K562 (cell line): ENCODE results near the gene IGSF23. TPM values are rescaled to one million over a fixed set of nuclear protein-coding genes. Genes with fewer than 3 reads are reported as not detected.

Experiments
- ATAC-seq: fragments of 200-7000 bp; cut with Tn5 transposase; 3 replicates; pipeline ENCODE4 v1.9.1; 2020; ENCODE audit warnings: moderate library complexity
- BruUV-seq: library from RNA; stranded (reverse); fragments of 400-500 nt; replicated peaks from 2 replicates; lab custom pipeline; 2021; lab: Mats Ljungman, UMichigan
- CTCF ChIA-PET: fragments of 300-600 bp; formaldehyde crosslinking; extraction: SDS; loops from one replicate; lab custom pipeline; 2021; ENCODE audit warnings: low intra/inter-chr PET ratio; lab: Yijun Ruan, JAX
- POLR2A ChIA-PET: fragments of 300-600, 350-650 bp; sonication (Branson Sonifier 250); formaldehyde crosslinking; extraction: SDS; loops from one replicate; lab custom pipeline; 2021; ENCODE audit warnings: antibody characterized with exemption, inconsistent platforms; lab: Yijun Ruan, JAX
- DNase-seq, 4 experiments: peaks; one replicate each; pipeline versions ENCODE4 v3.0.0 to v3.0.0-alpha.2; 2011 to 2018; ENCODE audit warnings: low spot score in 3 of 4, mixed read lengths in 3 of 4; ENCODE audit errors: extremely low read depth in 1 of 4
- FAIRE-seq: peaks from 2 replicates; lab custom pipeline; 2011; peaks lifted over from hg19 to GRCh38; lab: Jason Lieb, UNC
- H2AFZ ChIP-seq: 2 replicates; pipeline ENCODE4 v1.6.0; 2011; ENCODE audit warnings: low read depth, low read length, control low read depth, inconsistent platforms
- H3K27ac ChIP-seq: fragments of 200-600 bp; 3 replicates; pipeline ENCODE4 v1.8.0; 2011; ENCODE audit warnings: low read depth, mild to moderate bottlenecking, control low read depth, inconsistent platforms, low read length, moderate library complexity, mixed read lengths; ENCODE audit errors: extremely low read depth
- H3K27me3 ChIP-seq, 2 experiments: fragments of 300-600 bp in 1 of 2; 2 replicates in 1 of 2; 3 replicates in 1 of 2; pipeline versions ENCODE4 v1.6.0 to v1.8.0; 2011; ENCODE audit warnings: inconsistent platforms in 2 of 2, low read length in 2 of 2, mild to moderate bottlenecking in 1 of 2, mixed read lengths in 1 of 2, moderate library complexity in 1 of 2; ENCODE audit not compliant: control insufficient read depth in 2 of 2, insufficient read depth in 2 of 2
- H3K36me3 ChIP-seq: fragments of 300-600 bp; 3 replicates; pipeline ENCODE4 v1.8.0; 2011; ENCODE audit warnings: mild to moderate bottlenecking, low read length, inconsistent platforms; ENCODE audit not compliant: control insufficient read depth, insufficient read depth
- H3K4me1 ChIP-seq, 2 experiments: fragments of 200-600 bp in 1 of 2; replicated peaks in 1 of 2; 2 replicates in 1 of 2; 3 replicates in 1 of 2; pipeline versions ENCODE4 v1.5.1 to v1.8.0; 2011; ENCODE audit warnings: inconsistent platforms in 2 of 2, low read length in 2 of 2, mild to moderate bottlenecking in 1 of 2, mixed read lengths in 1 of 2, moderate library complexity in 1 of 2; ENCODE audit not compliant: control insufficient read depth in 2 of 2, insufficient read depth in 2 of 2
- H3K4me2 ChIP-seq: 2 replicates; pipeline ENCODE4 v1.6.1; 2011; ENCODE audit warnings: low read length, control low read depth, inconsistent platforms, mixed read lengths; ENCODE audit not compliant: insufficient read depth
- H3K4me3 ChIP-seq: fragments of 200-600 bp; sonication (generic), shearing (Covaris generic); 2 replicates; pipeline ENCODE4 v1.5.1; 2016; ENCODE audit warnings: control low read depth, inconsistent platforms
- H3K79me2 ChIP-seq: fragments of 200-600 bp; 3 replicates; pipeline ENCODE4 v1.8.0; 2011; ENCODE audit warnings: low read length, inconsistent platforms; ENCODE audit not compliant: control insufficient read depth, insufficient read depth
- H3K9ac ChIP-seq, 2 experiments: 2 replicates each; pipeline versions ENCODE4 v1.6.0 to v1.6.1; 2011; ENCODE audit warnings: low read depth in 2 of 2, low read length in 2 of 2, control low read depth in 1 of 2, inconsistent platforms in 1 of 2, mild to moderate bottlenecking in 1 of 2, mixed read lengths in 1 of 2; ENCODE audit not compliant: insufficient read depth in 1 of 2
- H3K9me1 ChIP-seq: one replicate; pipeline ENCODE4 v1.6.0; 2011; ENCODE audit warnings: inconsistent platforms, mild to moderate bottlenecking, low read length, moderate library complexity; ENCODE audit not compliant: control insufficient read depth, insufficient read depth
- H3K9me3 ChIP-seq: replicated peaks from 2 replicates; pipeline ENCODE4 v1.5.1; 2011; ENCODE audit warnings: low read depth, low read length, inconsistent platforms; ENCODE audit not compliant: control insufficient read depth, insufficient read depth
- H4K20me1 ChIP-seq: replicated peaks from 2 replicates; pipeline ENCODE4 v1.6.1; 2011; ENCODE audit warnings: low read length, inconsistent platforms, mixed read lengths; ENCODE audit not compliant: control insufficient read depth, insufficient read depth
- BRD9 ChIP-seq: fragments of 450-650 bp; IDR thresholded peaks from 2 replicates; pipeline ENCODE4 v1.6.1; 2018; ENCODE audit warnings: low read depth; ENCODE audit not compliant: partially characterized antibody
- CBFB ChIP-seq: sonication (generic); formaldehyde crosslinking; IDR thresholded peaks from 2 replicates; pipeline ENCODE4 v1.4.0; 2020; ENCODE audit warnings: mild to moderate bottlenecking, missing genetic modification reagents
- ESRRB ChIP-seq: fragments of 250-450 bp; sonication (Bioruptor Pico); IDR thresholded peaks from 2 replicates; pipeline ENCODE4 v1.5.0; 2020; ENCODE audit warnings: mild to moderate bottlenecking, moderate library complexity, borderline replicate concordance
- HDAC1 ChIP-seq, 2 experiments: fragments of 450-650 bp; IDR thresholded peaks; 2 replicates each; pipeline ENCODE4 v1.6.1; 2016 to 2017; ENCODE audit warnings: inconsistent platforms in 1 of 2, mild to moderate bottlenecking in 1 of 2, moderate library complexity in 1 of 2
- KAT8 ChIP-seq: fragments of 450-650 bp; IDR thresholded peaks from 2 replicates; pipeline ENCODE4 v1.6.1; 2016; ENCODE audit warnings: low read depth, mild to moderate bottlenecking
- LEF1 ChIP-seq: fragments of 450-650 bp; IDR thresholded peaks from 2 replicates; pipeline ENCODE4 v1.6.1; 2016; ENCODE audit warnings: mild to moderate bottlenecking
- MEF2D ChIP-seq: conservative IDR thresholded peaks from 2 replicates; pipeline ENCODE4 v1.6.1; 2016; ENCODE audit warnings: low read depth, missing genetic modification characterization, missing compliant biosample characterization
- MTA2 ChIP-seq: fragments of 450-650 bp; IDR thresholded peaks from 2 replicates; pipeline ENCODE4 v1.6.1; 2016; ENCODE audit warnings: low read depth
- NCOA1 ChIP-seq: fragments of 450-650 bp; IDR thresholded peaks from 2 replicates; pipeline ENCODE4 v1.6.1; 2016; ENCODE audit warnings: low read depth
- POLR2B ChIP-seq: fragments of 450-650 bp; IDR thresholded peaks from 2 replicates; pipeline ENCODE4 v1.6.1; 2018; ENCODE audit warnings: low read depth; ENCODE audit not compliant: partially characterized antibody
- PYGO2 ChIP-seq: fragments of 450-650 bp; IDR thresholded peaks from 2 replicates; pipeline ENCODE4 v1.6.1; 2016; ENCODE audit warnings: mild to moderate bottlenecking, missing genetic modification characterization, moderate library complexity, missing compliant biosample characterization
- TAL1 ChIP-seq: fragments of 450-650 bp; IDR thresholded peaks from 2 replicates; pipeline ENCODE4 v1.6.1; 2016; ENCODE audit warnings: mild to moderate bottlenecking
- THAP12 ChIP-seq: fragments of 250-450 bp; sonication (Bioruptor Pico); IDR thresholded peaks from 2 replicates; pipeline ENCODE4 v1.9.0; 2021; ENCODE audit warnings: mild to moderate bottlenecking, inconsistent platforms
- U2AF1 ChIP-seq: fragments of 200-400 bp; formaldehyde crosslinking; optimal IDR thresholded peaks from 2 replicates; pipeline ENCODE3; 2017; ENCODE audit warnings: mild to moderate bottlenecking, low read depth, low read length, moderate library complexity
- ZBTB8A ChIP-seq: fragments of 450-650 bp; IDR thresholded peaks from 2 replicates; pipeline ENCODE4 v1.6.1; 2018; ENCODE audit warnings: mild to moderate bottlenecking, moderate library complexity; ENCODE audit not compliant: partially characterized antibody
- ZNF354B ChIP-seq: fragments of 250-450 bp; sonication (Bioruptor Pico); IDR thresholded peaks from 2 replicates; pipeline ENCODE4 v1.4.0; 2020
- ZNF717 ChIP-seq: fragments of 250-450 bp; sonication (Bioruptor Pico); IDR thresholded peaks from 2 replicates; pipeline ENCODE4 v1.5.0; 2021
- WGBS: fragments of 100-300 bp; shearing (Covaris generic); methylation state at CpG from one replicate; pipeline ENCODE4 v1.1.6; 2016; ENCODE audit warnings: low coverage, mixed read lengths; ENCODE audit not compliant: insufficient coverage; ENCODE audit errors: missing lambda C conversion rate; 5-methylcytosine and 5-hydroxymethylcytosine counted together
- in situ Hi-C: fragments of 300-500 bp; cut with MboI; formaldehyde crosslinking; loops from 4 replicates; pipeline ENCODE4 v1.15.0; 2018; ENCODE audit warnings: inconsistent platforms, mixed read lengths
- intact Hi-C: fragments of 100-400 bp; cut with micrococcal nuclease; formaldehyde crosslinking; loops from 2 replicates; pipeline ENCODE4 v1.14.2; 2022
- polyA plus RNA-seq, 8 experiments: library from polyadenylated mRNA; depleted of rRNA in 4 of 8; stranded (reverse) in 5 of 8; unstranded in 3 of 8; fragments of >200 nt; fragmentation: Nextera tagmentation in 2 of 8; fragmentation: Illumina TruSeq in 1 of 8; extraction: Ambion mirVana in 2 of 8; extraction: Trizol in 1 of 8; gene quantifications; 2 replicates each; pipeline versions ENCODE4 v1.2.1 to v1.2.3, GENCODE V29; 2011 to 2014; ENCODE audit warnings: inconsistent platforms in 1 of 8, missing spikeins in 1 of 8
- total RNA-seq, 7 experiments: library from RNA; depleted of rRNA in 6 of 7; stranded (reverse); fragments of >200 nt in 6 of 7; fragmentation: Illumina TruSeq in 2 of 7; extraction: Trizol in 2 of 7; gene quantifications; 2 replicates each; pipeline versions ENCODE4 v1.2.1 to v1.2.3, GENCODE V29; 2011 to 2021; ENCODE audit warnings: low replicate concordance in 1 of 7

The IGSF23 gene
- total and polyA plus RNA-seq, 9 of the 15 experiments (the other 6 are each of a cell fraction or from before 2014, with no cell fraction given) = not detected

GRCh38 chr19:44590245-44591059 lies 22.9 kb upstream of the IGSF23 start:
- POLR2A ChIA-PET = interaction anchor here (0.9 to 2.9 kb wide), 3 partner anchors 10 to 41 kb away, joined by 4 to 8 read pairs (median 4); no protein-coding TSS in a partner anchor
- Histone ChIP-seq H3K4me2 (peak overlapping the region; percentile 40; the same call in 1 of the 2 replicates), H3K79me2 (no peaks in the 10 kb centered on the region), H3K27me3 (no peaks in the 10 kb centered on the region), H3K4me1 (peaks cover 38 to 48% of the 10 kb centered on the region in 2 experiments), H3K9ac (peak overlapping the region in 1 of 2 experiments; percentile 47; a peak in 2 of 4 replicates), H2AFZ (peak overlapping the region; percentile 36; the same call in 1 of the 2 replicates), H3K9me3 (no peaks in the 10 kb centered on the region; the same call in 1 of the 2 replicates), H3K9me1 (no peaks in the 10 kb centered on the region), H3K4me3 (no peak overlapping the region), H3K36me3 (no peaks in the 10 kb centered on the region), H4K20me1 (no peaks in the 10 kb centered on the region), H3K27ac (peak overlapping the region; percentile 72)
- FAIRE-seq = no peak
- intact Hi-C loops (no loop called here), in situ Hi-C loops (no loop called here)
- DNase-seq = peak in 1 of 4 experiments; percentile 37
- CTCF ChIA-PET = no interaction called here
- no TSS peak for BruUV-seq
- 1% methylated on average over 8 of the region's 9 CpGs for WGBS
- no peak for ATAC-seq
- TF ChIP-seq U2AF1 (no peak), ESRRB (CRISPR knock-in tag) (no peak), THAP12 (CRISPR knock-in tag) (no peak), MTA2 (peak; percentile 92), MEF2D (tag) (no peak), ZNF717 (CRISPR knock-in tag) (no peak), CBFB (CRISPR knock-in tag) (no peak), KAT8 (no peak), PYGO2 (tag) (peak; percentile 74; the same call in 1 of the 2 replicates), NCOA1 (peak; percentile 51; the same call in 1 of the 2 replicates), ZBTB8A (no peak), POLR2B (no peak), ZNF354B (CRISPR knock-in tag) (no peak), BRD9 (no peak), TAL1 (peak; percentile 96), LEF1 (peak; percentile 82; the same call in 1 of the 2 replicates), HDAC1 (IDR thresholded peaks at IDR 0.05) (peak in 1 of 2 experiments; percentile 76; a peak in 2 of 4 replicates)
